GM12878 (cell line): ENCODE results near the gene SPINK7. TPM values are rescaled to one million over a fixed set of nuclear protein-coding genes. Genes with fewer than 3 reads are reported as not detected.

Experiments
- ATAC-seq: fragments of 200-7000 bp; cut with Tn5 transposase; 3 replicates; pipeline ENCODE4 v1.9.1; 2020; ENCODE audit warnings: mild to moderate bottlenecking, moderate library complexity
- BruUV-seq: library from RNA; stranded (reverse); fragments of 400-500 nt; replicated peaks from 2 replicates; lab custom pipeline; 2021; lab: Mats Ljungman, UMichigan
- CTCF ChIA-PET: fragments of 300-600 bp; sonication (Branson Sonifier 250); formaldehyde crosslinking; extraction: SDS; loops from one replicate; lab custom pipeline; 2021; ENCODE audit warnings: inconsistent platforms; lab: Yijun Ruan, JAX
- POLR2A ChIA-PET: fragments of 350-600 bp; formaldehyde crosslinking; extraction: SDS; loops from one replicate; lab custom pipeline; 2021; ENCODE audit warnings: inconsistent platforms; lab: Charles Lee
- RAD21 ChIA-PET: fragments of 300-600 bp; sonication (Branson Sonifier 250); formaldehyde crosslinking; loops from one replicate; lab custom pipeline; 2023; ENCODE audit warnings: antibody characterized with exemption; ENCODE audit not compliant: unreplicated experiment; lab: Charles Lee
- SMC1A ChIA-PET: fragments of 300-600 bp; sonication (Branson Sonifier 250); formaldehyde crosslinking; loops from one replicate; lab custom pipeline; 2023; ENCODE audit not compliant: unreplicated experiment, uncharacterized antibody; lab: Charles Lee
- DNase-seq: peaks from one replicate; pipeline ENCODE4 v3.0.0-alpha.2; 2011; ENCODE audit warnings: low read depth, low spot score
- FAIRE-seq: peaks from 3 replicates; lab custom pipeline; 2011; peaks lifted over from hg19 to GRCh38; lab: Jason Lieb, UNC
- H2AFZ ChIP-seq: 2 replicates; pipeline ENCODE4 v1.6.0; 2011; ENCODE audit warnings: low read depth, low read length, control low read depth; ENCODE audit not compliant: control insufficient read depth
- H3K27ac ChIP-seq: 2 replicates; pipeline ENCODE4 v1.5.1; 2011; ENCODE audit warnings: control low read depth; ENCODE audit not compliant: control insufficient read depth, insufficient read depth
- H3K27me3 ChIP-seq, 2 experiments: replicated peaks in 1 of 2; 2 replicates each; pipeline versions ENCODE4 v1.6.0 to v1.6.1; 2011; ENCODE audit warnings: low read length in 1 of 2; ENCODE audit not compliant: control insufficient read depth in 2 of 2, insufficient read depth in 2 of 2
- H3K36me3 ChIP-seq, 2 experiments: 2 replicates each; pipeline ENCODE4 v1.5.1; 2011; ENCODE audit warnings: low read length in 1 of 2; ENCODE audit not compliant: control insufficient read depth in 2 of 2, insufficient read depth in 2 of 2
- H3K4me1 ChIP-seq: 2 replicates; pipeline ENCODE4 v1.6.1; 2011; ENCODE audit warnings: mild to moderate bottlenecking, low read length, moderate library complexity, mixed read lengths; ENCODE audit not compliant: control insufficient read depth, insufficient read depth
- H3K4me2 ChIP-seq: 2 replicates; pipeline ENCODE4 v1.6.0; 2011; ENCODE audit warnings: control low read depth; ENCODE audit not compliant: control insufficient read depth, insufficient read depth
- H3K4me3 ChIP-seq: fragments of 200-600 bp; sonication (generic); 2 replicates; pipeline ENCODE4 v1.5.1; 2016
- H3K79me2 ChIP-seq: 2 replicates; pipeline ENCODE4 v1.6.0; 2011; ENCODE audit warnings: low read length; ENCODE audit not compliant: control insufficient read depth, insufficient read depth
- H3K9ac ChIP-seq: 2 replicates; pipeline ENCODE4 v1.8.0; 2011; ENCODE audit warnings: low read length, control low read depth, mixed read lengths; ENCODE audit not compliant: control insufficient read depth, insufficient read depth
- H3K9me3 ChIP-seq: replicated peaks from 3 replicates; pipeline ENCODE4 v1.5.1; 2011; ENCODE audit warnings: mild to moderate bottlenecking, low read length; ENCODE audit not compliant: control insufficient read depth, insufficient read depth
- H4K20me1 ChIP-seq: 2 replicates; pipeline ENCODE4 v1.6.0; 2011; ENCODE audit not compliant: control insufficient read depth, insufficient read depth
- CBFB ChIP-seq: IDR thresholded peaks from 2 replicates; pipeline ENCODE4 v1.6.1; 2016; ENCODE audit warnings: antibody characterized with exemption, low read depth
- GATAD2B ChIP-seq: fragments of 450-650 bp; conservative IDR thresholded peaks from 2 replicates; pipeline ENCODE4 v1.6.1; 2017; ENCODE audit warnings: low read depth, mild to moderate bottlenecking, moderate library complexity
- HSF1 ChIP-seq: fragments of 150-350 bp; IDR thresholded peaks from 2 replicates; pipeline ENCODE4 v1.6.1; 2014; ENCODE audit warnings: mild to moderate bottlenecking, low read depth, low read length
- NR2C1 ChIP-seq: fragments of 450-650 bp; IDR thresholded peaks from 2 replicates; pipeline ENCODE4 v1.6.1; 2017; ENCODE audit warnings: antibody characterized with exemption, mild to moderate bottlenecking, moderate library complexity
- NR2F1 ChIP-seq: fragments of 450-650 bp; conservative IDR thresholded peaks from 2 replicates; pipeline ENCODE4 v1.6.1; 2017; ENCODE audit warnings: mild to moderate bottlenecking
- NRF1 ChIP-seq: conservative IDR thresholded peaks from 2 replicates; pipeline ENCODE4 v1.6.1; 2011; ENCODE audit warnings: mild to moderate bottlenecking, low read depth, low read length, improper control_type of control experiment
- PAX8 ChIP-seq: fragments of 450-650 bp; IDR thresholded peaks from 2 replicates; pipeline ENCODE4 v1.6.1; 2017; ENCODE audit warnings: mild to moderate bottlenecking, moderate library complexity
- RB1 ChIP-seq: fragments of 450-650 bp; formaldehyde crosslinking; IDR thresholded peaks from 2 replicates; pipeline ENCODE4 v1.6.1; 2017; ENCODE audit warnings: mild to moderate bottlenecking, borderline replicate concordance
- SMC3 ChIP-seq: IDR thresholded peaks from 2 replicates; pipeline ENCODE4 v1.6.1; 2011; ENCODE audit warnings: low read length, improper control_type of control experiment, borderline replicate concordance
- SUPT20H ChIP-seq: IDR thresholded peaks from 2 replicates; pipeline ENCODE4 v1.6.1; 2011; ENCODE audit warnings: low read depth, mild to moderate bottlenecking, low read length, moderate library complexity, borderline replicate concordance; ENCODE audit not compliant: control insufficient read depth
- TCF12 ChIP-seq: IDR thresholded peaks from 2 replicates; pipeline ENCODE4 v1.6.1; 2011; ENCODE audit warnings: low read depth, mild to moderate bottlenecking, low read length
- WGBS: methylation state at CpG from one replicate; pipeline ENCODE4 v1.1.6; 2016; ENCODE audit warnings: low lambda C conversion rate; ENCODE audit not compliant: insufficient replicate concordance, insufficient coverage; ENCODE audit errors: missing lambda C conversion rate; 5-methylcytosine and 5-hydroxymethylcytosine counted together
- in situ Hi-C: fragments of 300-500 bp; cut with MboI; formaldehyde crosslinking; loops from 9 replicates; pipeline ENCODE4 v1.14.3; 2018; ENCODE audit warnings: mixed read lengths
- intact Hi-C: fragments of 100-400 bp; cut with micrococcal nuclease; formaldehyde crosslinking; loops from one replicate; pipeline ENCODE4 v1.14.2; 2022; ENCODE audit not compliant: unreplicated experiment
- polyA plus RNA-seq, 11 experiments: library from polyadenylated mRNA; depleted of rRNA in 4 of 11; unstranded in 6 of 11; stranded (reverse) in 5 of 11; fragments of >200 nt; fragmentation: Nextera tagmentation in 4 of 11; fragmentation: Illumina TruSeq in 1 of 11; extraction: Ambion mirVana in 4 of 11; extraction: Trizol in 1 of 11; gene quantifications; 1 replicate in 1 of 11; 2 replicates in 10 of 11; pipeline versions ENCODE4 v1.2.1 to v1.2.3, GENCODE V29; 2011 to 2016; ENCODE audit warnings: inconsistent platforms in 2 of 11, missing spikeins in 2 of 11, low read depth in 1 of 11
- total RNA-seq, 4 experiments: library from RNA; depleted of rRNA in 3 of 4; stranded (reverse); fragments of >200 nt in 3 of 4; fragmentation: Illumina TruSeq in 1 of 4; extraction: Trizol in 1 of 4; gene quantifications; 2 replicates each; pipeline versions ENCODE4 v1.2.1 to v1.2.3, GENCODE V29; 2013 to 2021
- TF ChIP-seq, protein P1 (sequence below), 3 experiments: IDR thresholded peaks in 2 of 3; conservative IDR thresholded peaks in 1 of 3; 2 replicates each; pipeline ENCODE4 v1.5.1; 2011; ENCODE audit warnings: low read depth in 3 of 3, low read length in 3 of 3, mild to moderate bottlenecking in 3 of 3, control low read depth in 2 of 3, moderate library complexity in 2 of 3, inconsistent platforms in 1 of 3, mixed read lengths in 1 of 3; ENCODE audit not compliant: control insufficient read depth in 2 of 3, insufficient read depth in 1 of 3; ENCODE audit errors: extremely low read depth in 1 of 3

The SPINK7 gene
- total and polyA plus RNA-seq, 10 of the 15 experiments (the other 5 are each of a cell fraction or from before 2014, with no cell fraction given): not detected

- in situ Hi-C loops (no loop called here), intact Hi-C loops (loop anchor here (5.0 kb wide), 1 partner anchor 176 kb away; no protein-coding TSS in a partner anchor)
- DNase-seq: no peak
- Histone ChIP-seq H3K4me3 (no peak overlapping the region), H3K9me3 (no peaks in the 10 kb centered on the region), H3K4me2 (no peak overlapping the region), H3K27me3 (no peaks in the 10 kb centered on the region), H3K79me2 (no peaks in the 10 kb centered on the region), H3K4me1 (no peaks in the 10 kb centered on the region), H3K36me3 (no peaks in the 10 kb centered on the region), H3K9ac (no peak overlapping the region), H4K20me1 (no peaks in the 10 kb centered on the region), H2AFZ (no peak overlapping the region), H3K27ac (no peak overlapping the region)
- POLR2A ChIA-PET: no interaction called here
- no TSS peak for BruUV-seq
- no peak for FAIRE-seq
- CTCF ChIA-PET: no interaction called here
- SMC1A ChIA-PET: no interaction called here
- WGBS: 32% methylated on average over 2 of the region's 2 CpGs
- ATAC-seq: no peak
- TF ChIP-seq, protein P1, sequence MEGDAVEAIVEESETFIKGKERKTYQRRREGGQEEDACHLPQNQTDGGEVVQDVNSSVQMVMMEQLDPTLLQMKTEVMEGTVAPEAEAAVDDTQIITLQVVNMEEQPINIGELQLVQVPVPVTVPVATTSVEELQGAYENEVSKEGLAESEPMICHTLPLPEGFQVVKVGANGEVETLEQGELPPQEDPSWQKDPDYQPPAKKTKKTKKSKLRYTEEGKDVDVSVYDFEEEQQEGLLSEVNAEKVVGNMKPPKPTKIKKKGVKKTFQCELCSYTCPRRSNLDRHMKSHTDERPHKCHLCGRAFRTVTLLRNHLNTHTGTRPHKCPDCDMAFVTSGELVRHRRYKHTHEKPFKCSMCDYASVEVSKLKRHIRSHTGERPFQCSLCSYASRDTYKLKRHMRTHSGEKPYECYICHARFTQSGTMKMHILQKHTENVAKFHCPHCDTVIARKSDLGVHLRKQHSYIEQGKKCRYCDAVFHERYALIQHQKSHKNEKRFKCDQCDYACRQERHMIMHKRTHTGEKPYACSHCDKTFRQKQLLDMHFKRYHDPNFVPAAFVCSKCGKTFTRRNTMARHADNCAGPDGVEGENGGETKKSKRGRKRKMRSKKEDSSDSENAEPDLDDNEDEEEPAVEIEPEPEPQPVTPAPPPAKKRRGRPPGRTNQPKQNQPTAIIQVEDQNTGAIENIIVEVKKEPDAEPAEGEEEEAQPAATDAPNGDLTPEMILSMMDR (IDR thresholded peaks at IDR 0.05 in 2 of 3, conservative IDR thresholded peaks at IDR 0.05 in 1 of 3; ENCODE audit: control insufficient read depth in 2 of 3, extremely low read depth in 1 of 3, insufficient read depth in 1 of 3, low read depth in 3 of 3, low read length in 3 of 3): peak in 1 of 3 experiments; percentile 14; a peak in 1 of 6 replicates
- TF ChIP-seq NR2C1 (no peak), SMC3 (peak; percentile 33; the same call in 1 of the 2 replicates)
- RAD21 ChIA-PET: no interaction called here
Measured at GRCh38 chr5:148353634-148354033, 41.4 kb downstream of the SPINK7 start.

GRCh38 chr5:148364343-148364742 lies 52.1 kb downstream of the SPINK7 start:
- ATAC-seq (no peak), FAIRE-seq (no peak), DNase-seq (no peak)
- Histone ChIP-seq H3K4me3 (no peak overlapping the region), H3K4me2 (no peak overlapping the region), H3K36me3 (no peaks in the 10 kb centered on the region), H3K27me3 (no peaks in the 10 kb centered on the region), H3K27ac (no peak overlapping the region), H3K9ac (no peak overlapping the region), H2AFZ (no peak overlapping the region), H3K79me2 (no peaks in the 10 kb centered on the region), H3K9me3 (no peaks in the 10 kb centered on the region; the same call in 2 of the 3 replicates), H4K20me1 (no peaks in the 10 kb centered on the region), H3K4me1 (no peaks in the 10 kb centered on the region)
- ChIA-PET SMC1A (no interaction called here), POLR2A (no interaction called here), CTCF (interaction anchor here (1.1 kb wide), 1 partner anchor 10 kb away, joined by 3 read pairs; no protein-coding TSS in a partner anchor), RAD21 (no interaction called here)
- intact Hi-C loops (no loop called here), in situ Hi-C loops (no loop called here)
- no TSS peak for BruUV-seq
- no peak for TF ChIP-seq CBFB
- TF ChIP-seq RB1: no peak
- no peak for TF ChIP-seq GATAD2B
- no peak for TF ChIP-seq NRF1
- no peak for TF ChIP-seq NR2F1
- no peak for TF ChIP-seq HSF1
- no peak for TF ChIP-seq TCF12
- no peak for TF ChIP-seq SUPT20H
- TF ChIP-seq PAX8: no peak
